Peyer's patch (tissue), 4 donors: ENCODE results near the gene STAT4.

Experiments used
- CTCF ChIP-seq, 6 experiments: fragments of 450-650 bp in 4 of 6; fragments of 200-600 bp in 2 of 6; sonication (generic) in 1 of 6; IDR thresholded peaks; one replicate each; pipeline ENCODE4 v1.5.1; 2017 to 2019; ENCODE audit warnings: antibody characterized with exemption in 6 of 6, mild to moderate bottlenecking in 3 of 6, moderate library complexity in 1 of 6
- POLR2A ChIP-seq, 2 donors: fragments of 450-650 bp; IDR thresholded peaks; one replicate each; pipeline ENCODE4 v1.5.1; 2017; ENCODE audit warnings: antibody characterized with exemption in 2 of 2, mild to moderate bottlenecking in 2 of 2, moderate library complexity in 2 of 2

GRCh38 chr2:191066197-191066918 lies 84.4 kb downstream of the STAT4 start:
- TF ChIP-seq CTCF (IDR thresholded peaks at IDR 0.05): no peak
- TF ChIP-seq POLR2A (IDR thresholded peaks at IDR 0.05): no peak
